D721Med (cell line): ENCODE results near the gene C7orf33.

ENCODE experiments used
- DNase-seq: peaks from one replicate; pipeline ENCODE4 v3.0.0; 2011; ENCODE audit warnings: low spot score; ENCODE audit not compliant: insufficient read length
- FAIRE-seq: peaks from 2 replicates; lab custom pipeline; 2011; peaks lifted over from hg19 to GRCh38; lab: Jason Lieb, UNC
- TF ChIP-seq, protein P1 (sequence below): IDR thresholded peaks from 2 replicates; pipeline ENCODE4 v1.5.1; 2012; ENCODE audit warnings: mild to moderate bottlenecking, control low read depth; ENCODE audit not compliant: insufficient read depth; ENCODE audit errors: missing control alignments

C7orf33 gene

DNA sequence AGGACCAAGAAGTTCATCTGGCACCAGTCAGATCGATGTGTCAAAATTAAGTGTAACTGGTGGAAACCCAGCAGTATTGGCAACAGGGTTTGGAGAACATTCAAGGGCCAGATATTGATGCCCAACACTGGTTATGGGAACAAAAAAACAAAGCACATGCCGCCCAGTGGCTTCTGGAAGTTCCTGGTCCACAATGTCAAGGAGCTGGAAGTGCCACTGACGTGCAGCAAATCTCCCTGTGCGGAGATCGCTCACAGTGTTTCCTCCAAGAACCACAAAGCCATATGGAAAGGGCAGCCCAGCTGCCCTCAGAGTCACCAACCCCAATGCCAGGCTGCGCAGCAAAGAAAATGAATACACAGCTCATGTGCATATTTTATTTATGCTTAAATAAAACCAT lies 10.1 kb upstream of the C7orf33 start:
- TF ChIP-seq, protein P1, sequence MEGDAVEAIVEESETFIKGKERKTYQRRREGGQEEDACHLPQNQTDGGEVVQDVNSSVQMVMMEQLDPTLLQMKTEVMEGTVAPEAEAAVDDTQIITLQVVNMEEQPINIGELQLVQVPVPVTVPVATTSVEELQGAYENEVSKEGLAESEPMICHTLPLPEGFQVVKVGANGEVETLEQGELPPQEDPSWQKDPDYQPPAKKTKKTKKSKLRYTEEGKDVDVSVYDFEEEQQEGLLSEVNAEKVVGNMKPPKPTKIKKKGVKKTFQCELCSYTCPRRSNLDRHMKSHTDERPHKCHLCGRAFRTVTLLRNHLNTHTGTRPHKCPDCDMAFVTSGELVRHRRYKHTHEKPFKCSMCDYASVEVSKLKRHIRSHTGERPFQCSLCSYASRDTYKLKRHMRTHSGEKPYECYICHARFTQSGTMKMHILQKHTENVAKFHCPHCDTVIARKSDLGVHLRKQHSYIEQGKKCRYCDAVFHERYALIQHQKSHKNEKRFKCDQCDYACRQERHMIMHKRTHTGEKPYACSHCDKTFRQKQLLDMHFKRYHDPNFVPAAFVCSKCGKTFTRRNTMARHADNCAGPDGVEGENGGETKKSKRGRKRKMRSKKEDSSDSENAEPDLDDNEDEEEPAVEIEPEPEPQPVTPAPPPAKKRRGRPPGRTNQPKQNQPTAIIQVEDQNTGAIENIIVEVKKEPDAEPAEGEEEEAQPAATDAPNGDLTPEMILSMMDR: no peak
- FAIRE-seq: no peak
- DNase-seq: no peak

DNA sequence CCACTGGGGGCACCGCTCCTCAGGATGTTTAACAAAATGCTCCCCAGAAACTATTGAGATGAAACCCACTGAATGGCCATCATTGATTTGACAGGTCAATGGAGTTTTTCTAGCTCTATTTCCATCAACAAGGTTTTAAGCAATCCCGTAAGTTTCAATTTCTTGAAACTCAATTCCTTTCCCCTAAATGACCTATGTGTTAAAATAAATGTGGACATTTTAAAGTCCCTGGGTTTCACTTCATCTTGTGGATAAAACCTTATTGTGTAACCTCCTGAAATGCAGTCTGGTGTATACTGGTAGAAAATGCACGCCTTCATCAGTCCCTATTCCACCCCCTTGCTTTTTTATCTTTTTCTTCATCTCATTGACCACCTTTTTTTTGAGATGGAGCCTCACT lies 8.9 kb upstream of the C7orf33 start:
- DNase-seq: no peak
- FAIRE-seq: no peak
- TF ChIP-seq, protein P1: no peak

DNA sequence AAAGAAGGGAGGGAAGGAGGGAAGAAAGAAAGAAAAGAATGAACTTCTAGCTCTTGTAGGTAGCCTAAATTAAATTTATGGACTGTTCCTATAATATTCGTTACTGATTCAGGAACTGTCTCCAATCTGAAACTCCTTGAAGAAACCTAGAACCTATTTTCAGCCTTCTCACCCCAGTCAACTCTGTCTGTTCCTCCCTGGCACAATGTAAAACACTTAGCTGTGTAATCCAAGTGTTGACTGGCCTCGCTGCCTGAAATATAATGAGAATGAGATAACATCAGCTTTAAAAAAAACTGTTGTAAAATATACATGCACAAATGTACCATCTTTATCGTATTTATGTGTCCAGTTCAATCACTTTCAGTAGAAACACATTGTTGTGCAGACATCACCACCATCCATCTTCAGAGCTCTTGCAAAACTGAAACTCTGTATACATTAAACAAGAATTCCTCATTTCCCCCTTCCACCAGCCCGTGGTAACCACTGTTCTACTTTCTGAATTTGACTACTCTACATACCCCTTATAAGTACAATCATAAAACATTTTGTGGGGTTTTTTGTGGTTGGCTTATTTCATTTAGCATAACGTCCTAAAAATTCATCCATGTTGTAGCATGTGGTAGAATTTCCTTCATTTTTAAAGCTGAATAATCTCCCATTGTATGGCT lies 6.3 kb upstream of the C7orf33 start:
- FAIRE-seq (no peak), DNase-seq (no peak)
- TF ChIP-seq, protein P1: no peak

DNA sequence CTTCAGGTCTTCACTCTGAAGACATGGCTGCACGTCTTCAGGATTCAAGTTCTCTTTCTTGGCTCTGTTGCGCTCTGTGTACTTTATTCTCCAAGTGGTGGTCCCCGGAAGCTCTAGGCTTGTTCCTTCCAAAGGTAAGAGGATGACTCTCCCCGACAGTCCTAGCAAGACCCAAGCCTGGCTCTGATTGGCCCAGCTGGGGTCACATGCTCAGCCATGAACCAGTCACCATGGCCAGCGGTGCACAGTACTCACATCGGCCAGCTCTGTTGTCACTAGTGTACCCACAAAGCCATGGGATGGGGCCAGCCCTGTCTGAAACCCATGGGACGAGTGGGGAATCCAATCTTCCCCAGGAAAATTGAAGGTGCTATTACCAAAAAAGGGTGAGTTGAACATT lies 5.2 kb upstream of the C7orf33 start:
- TF ChIP-seq, protein P1: no peak
- DNase-seq (no peak), FAIRE-seq (no peak)

DNA sequence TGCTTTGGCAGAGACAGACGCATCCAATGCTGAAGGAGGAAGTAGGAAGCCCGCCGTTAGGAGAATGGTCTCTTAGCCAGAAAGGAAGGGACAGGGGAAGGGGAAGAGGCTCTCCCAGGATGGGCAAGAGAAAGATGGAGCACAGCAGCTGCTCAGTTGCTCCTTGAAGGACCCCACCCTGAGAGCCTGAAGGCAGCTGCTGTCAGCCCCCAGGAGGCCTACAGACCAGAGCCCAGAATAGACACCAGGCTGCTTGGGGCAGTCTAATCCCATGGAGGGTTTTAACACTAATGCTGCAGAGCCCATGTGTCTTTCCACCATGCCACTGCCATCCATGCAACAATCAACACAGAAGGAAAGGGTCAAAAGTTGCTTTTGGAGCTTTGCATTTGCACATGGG lies 3.5 kb upstream of the C7orf33 start:
- TF ChIP-seq, protein P1: no peak
- FAIRE-seq (no peak), DNase-seq (no peak)

DNA sequence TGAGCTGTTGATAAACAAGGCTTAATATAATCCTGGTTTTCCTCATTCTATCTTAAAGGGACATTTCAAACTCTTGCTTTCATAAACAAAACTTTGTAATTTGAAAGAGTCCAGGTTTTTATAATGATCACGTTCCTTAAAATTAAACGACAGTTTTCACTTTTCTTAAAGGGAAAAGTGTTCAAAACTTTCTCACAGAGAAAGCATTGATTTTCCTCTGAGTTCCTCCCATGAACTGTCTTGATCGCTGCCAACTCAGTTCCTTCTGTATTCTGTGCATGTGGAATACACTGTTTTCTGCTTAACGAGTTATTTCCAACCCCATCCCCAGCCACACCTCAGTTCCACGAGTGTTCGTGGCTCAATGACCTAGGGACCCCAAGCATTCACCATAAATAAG lies 2.4 kb upstream of the C7orf33 start:
- TF ChIP-seq, protein P1: no peak
- peak; percentile 84 for FAIRE-seq
- no peak for DNase-seq

DNA sequence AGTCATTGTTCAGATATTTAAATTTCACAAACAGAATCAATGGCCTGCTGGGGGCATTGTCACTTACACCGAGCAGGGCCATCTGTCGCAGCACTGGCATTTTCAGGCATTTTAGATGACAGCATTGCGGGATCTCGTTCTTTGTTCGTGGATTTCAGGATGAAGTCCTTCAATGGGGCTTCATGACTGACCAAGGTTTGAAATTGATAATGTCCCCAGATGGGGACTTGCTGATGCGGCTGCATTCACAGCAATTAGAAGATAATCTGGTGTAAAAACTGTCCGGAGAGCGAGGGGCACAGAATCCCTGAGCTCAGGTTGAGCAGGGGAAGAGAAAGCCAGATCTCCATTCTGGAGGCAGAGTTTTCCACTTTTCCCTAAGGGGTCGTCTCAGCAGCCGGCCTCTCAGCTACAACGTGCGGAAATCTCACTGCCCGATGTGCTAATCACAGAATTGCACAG lies 1.9 kb upstream of the C7orf33 start:
- TF ChIP-seq, protein P1: no peak
- DNase-seq: no peak
- FAIRE-seq: no peak
